Measurements from ENCODE around the gene LAMTOR3. TPM values are rescaled to one million over a fixed set of nuclear protein-coding genes. Genes with fewer than 3 reads are reported as not detected.
"Not testable (repeated sequence)": the region's sequence is repeated elsewhere in the genome, so short reads cannot be mapped to it uniquely, and the experiment has no call there.

The LAMTOR3 gene
- total RNA-seq, 1 donor from 2014 or later = 61.2 TPM

GRCh38 chr4:99832321-99832720 lies 61.9 kb downstream of the LAMTOR3 start:
- DNase-seq (ENCODE audit: low read depth) = no peak

GRCh38 chr4:99830051-99830450 lies 64.2 kb downstream of the LAMTOR3 start:
- not testable (repeated sequence) for DNase-seq (ENCODE audit: low read depth)

- DNase-seq (ENCODE audit: low read depth) = no peak
Measured at GRCh38 chr4:99828477-99828876, 65.8 kb downstream of the LAMTOR3 start.

Other genes starting within 250 kb of the LAMTOR3 start
- gene C4orf54, start 236.6 kb downstream of the LAMTOR3 start, total RNA-seq = 2.7 and 8.5 TPM in 2 replicates
- not detected in 2 replicates for gene DAPP1, start 77.6 kb downstream of the LAMTOR3 start, total RNA-seq
- 33.1 and 39.7 TPM in 2 replicates for gene DNAJB14, start 52.2 kb upstream of the LAMTOR3 start, total RNA-seq
- 127 TPM in 2 replicates for gene H2AZ1, start 55.8 kb upstream of the LAMTOR3 start, total RNA-seq

Data from myocyte (in vitro differentiated cells).